ENCODE measurements around the gene LIPT1. TPM values are rescaled to one million over a fixed set of nuclear protein-coding genes. Genes with fewer than 3 reads are reported as not detected.
"Not testable (repeated sequence)": the region's sequence is repeated elsewhere in the genome, so short reads cannot be mapped to it uniquely, and the experiment has no call there.

The LIPT1 gene
- total RNA-seq = 3.3 and 4.8 TPM in 2 replicates

DNA sequence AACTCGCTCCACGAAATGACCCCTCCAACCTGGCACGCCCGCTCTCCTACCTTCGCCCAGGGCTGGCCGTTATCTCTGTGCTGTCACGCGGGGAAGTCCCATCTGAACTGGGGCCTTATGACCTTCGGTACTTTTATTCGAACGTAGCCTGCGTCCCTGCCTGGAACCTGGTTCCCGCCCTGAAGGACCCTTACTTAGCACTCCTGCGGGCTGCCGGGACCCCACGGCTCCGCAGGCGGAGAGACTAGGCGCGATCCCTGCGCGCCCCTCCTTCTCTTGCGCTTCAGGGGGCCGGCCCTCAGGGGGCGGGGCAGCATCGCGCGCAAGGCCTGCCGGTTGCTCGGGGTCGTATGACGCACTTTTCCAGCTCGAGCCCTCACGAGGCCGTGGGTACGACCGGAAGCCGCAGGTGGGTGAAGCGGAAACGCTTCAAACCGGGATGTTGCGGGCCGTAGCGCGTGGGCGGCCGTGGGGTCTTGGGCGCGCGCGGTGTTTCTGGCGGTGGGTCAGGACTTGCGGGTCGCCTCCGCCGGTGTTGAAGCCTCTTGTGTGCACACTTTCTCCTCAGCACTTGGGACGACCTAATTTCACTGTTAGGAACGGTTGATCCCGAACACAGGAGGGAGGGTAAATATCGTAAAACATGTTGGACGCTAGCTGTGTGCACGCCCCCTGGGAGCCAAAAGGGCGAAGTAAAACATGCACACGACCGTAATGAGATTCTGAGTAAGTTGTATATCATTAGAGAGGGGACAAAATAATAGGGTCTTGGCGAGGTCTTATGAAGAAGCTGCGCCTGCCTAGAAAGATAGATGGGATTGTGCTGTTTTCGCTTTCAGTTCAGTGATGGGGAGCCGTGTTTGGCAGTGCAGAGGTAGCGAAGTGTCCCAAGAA, at the start of gene LIPT1, which contains the start of gene TSGA10:
Gene LIPT1 (plus strand): TSS at position 325 of the 894 bp plus-strand sequence. CDS start 6,991 bp downstream, outside the sequence.
Gene TSGA10 (minus strand): TSS at position 300 of the 894 bp plus-strand sequence. CDS start 45,503 bp downstream, outside the sequence.
- DNase-seq (ENCODE audit: low read depth in 2 of 2) = peak; percentile 90 to 95

DNA sequence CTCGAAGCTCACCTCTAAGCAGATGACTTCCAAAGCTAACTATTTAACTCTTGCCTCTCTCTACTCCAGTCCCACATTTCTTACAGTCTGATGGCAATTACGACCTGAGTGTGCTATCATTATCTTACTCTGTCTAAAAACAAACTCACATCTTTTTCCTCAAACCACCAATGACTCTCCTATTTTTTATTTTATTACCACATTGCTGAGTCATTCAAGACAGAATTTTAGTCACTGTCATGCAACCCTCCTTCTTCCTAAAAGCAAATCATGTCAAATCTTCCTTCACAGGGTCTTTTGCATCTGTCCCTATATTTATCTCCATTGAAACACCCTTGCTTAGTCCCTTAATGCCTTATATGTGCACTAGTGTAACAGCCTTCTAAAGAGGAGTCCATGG, 47.9 kb upstream of the LIPT1 start:
- no peak for DNase-seq (ENCODE audit: low read depth in 2 of 2)

DNA sequence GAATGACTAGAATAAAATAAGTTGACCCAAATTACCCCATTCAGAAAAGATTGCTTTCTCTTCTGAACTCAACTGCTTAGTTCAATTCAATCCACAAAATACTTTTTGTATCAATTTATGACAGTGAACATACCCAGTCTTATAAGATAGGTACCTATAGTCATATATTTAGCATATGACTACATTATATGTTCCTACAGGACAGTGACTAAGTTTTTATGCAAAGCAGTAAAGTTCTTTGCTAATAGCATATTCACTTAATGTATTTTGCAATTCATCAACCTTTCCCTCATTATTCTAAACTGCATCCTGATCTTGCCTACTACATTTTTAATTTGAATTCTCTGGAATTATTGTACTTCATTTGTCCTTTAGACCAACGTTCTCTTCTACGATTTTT, 43.5 kb upstream of the LIPT1 start:
- DNase-seq (ENCODE audit: low read depth in 2 of 2) = no peak

DNA sequence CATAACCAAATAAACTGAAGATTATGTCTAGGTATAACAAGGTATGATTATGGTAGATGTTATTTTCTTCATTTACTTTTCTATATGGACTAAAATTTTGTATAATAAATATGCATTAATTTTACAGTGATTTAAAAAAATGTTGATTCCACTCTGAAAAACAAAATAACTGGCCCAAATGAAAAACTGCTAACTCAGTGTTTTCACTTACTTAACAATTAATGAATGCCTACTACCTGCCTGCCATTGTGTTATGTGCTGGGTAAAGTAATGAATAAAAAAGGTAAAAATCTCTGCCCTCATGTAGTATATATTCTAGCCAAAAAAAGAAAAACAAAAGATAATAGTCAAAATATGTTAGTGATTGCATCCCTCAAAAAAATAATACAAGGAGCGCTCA, 42.8 kb upstream of the LIPT1 start:
- no peak for DNase-seq (ENCODE audit: low read depth in 2 of 2)

DNA sequence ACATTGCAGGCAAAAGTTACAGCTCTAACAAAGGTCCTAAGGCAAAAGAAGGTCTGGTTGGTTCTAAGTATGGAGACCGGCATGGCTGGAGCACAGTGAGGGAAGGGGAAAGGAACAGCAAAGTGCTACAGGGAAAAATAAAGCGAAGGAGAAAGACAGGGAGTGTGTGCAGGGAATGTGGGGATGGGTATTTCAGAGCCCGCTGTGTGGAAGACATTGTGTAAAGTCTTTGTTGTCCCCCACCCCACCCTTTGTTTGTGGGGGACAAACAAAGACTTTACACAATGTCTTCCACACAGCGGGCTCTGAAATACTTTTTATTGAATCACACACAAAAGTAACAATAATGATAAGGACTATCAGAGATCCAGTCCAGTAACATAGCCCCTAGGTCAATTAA, 42.1 kb upstream of the LIPT1 start:
- DNase-seq (ENCODE audit: low read depth in 2 of 2) = no peak

DNA sequence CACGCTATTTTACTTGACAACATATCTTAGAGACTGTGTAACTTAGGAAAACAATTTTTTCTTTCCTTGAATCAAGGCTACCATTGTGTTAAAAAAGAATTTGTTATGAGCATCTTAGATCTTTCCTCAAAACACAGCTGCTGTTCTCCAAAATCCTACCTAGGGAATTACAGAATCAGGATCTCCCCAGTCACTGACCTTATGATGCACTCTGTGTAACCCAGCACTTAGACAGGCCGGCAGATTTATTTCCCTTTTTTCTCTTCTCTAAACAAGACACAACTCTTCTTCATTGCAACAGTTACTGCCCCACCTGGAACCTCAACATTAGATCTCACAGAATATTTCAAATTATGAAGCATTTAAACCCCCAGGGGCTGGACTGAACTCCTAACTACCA, 26.8 kb upstream of the LIPT1 start:
- DNase-seq (ENCODE audit: low read depth in 2 of 2) = no peak

DNA sequence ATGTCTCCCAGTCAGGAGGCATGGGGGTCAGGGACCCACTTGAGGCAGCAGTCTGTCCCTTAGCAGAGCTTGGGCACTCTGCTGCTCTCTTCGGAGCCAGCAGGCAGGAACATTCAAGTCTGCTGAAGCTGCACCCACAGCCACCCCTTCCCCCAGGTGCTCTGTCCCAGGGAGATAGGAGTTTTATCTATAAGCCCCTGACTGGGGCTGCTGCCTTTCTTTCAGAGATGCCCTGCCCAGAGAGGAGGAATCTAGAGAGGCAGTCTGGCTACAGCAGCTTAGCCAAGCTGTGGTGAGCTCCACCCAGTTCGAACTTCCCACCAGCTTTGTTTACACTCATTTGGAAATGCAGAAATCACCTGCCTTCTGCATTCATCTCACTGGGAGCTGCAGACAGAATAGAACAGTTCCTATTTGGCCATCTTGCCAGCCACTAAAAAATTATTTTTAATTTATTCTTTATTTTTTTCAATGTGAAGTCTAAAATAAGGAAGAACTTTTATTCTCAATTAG, 19.7 kb upstream of the LIPT1 start:
- not testable (repeated sequence) for DNase-seq (ENCODE audit: low read depth in 2 of 2)

DNA sequence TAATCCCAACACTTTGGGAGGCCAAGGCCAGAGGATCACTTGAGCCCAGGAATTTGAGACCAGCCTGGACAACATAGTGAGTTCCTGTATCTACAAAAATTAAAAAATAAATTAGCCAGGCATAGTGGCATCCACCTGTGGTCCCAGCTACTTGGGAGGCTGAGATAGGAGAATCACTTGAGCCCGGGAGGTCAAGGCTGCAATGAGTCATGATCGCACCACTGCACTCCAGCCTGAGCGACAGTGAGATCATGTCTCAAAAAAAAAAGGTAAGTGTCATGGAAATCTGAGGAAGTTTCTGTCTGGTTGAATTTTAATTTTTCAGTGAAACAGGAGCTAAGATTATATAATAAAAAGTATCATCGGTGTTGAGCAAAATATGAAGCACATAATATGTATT, 15.8 kb upstream of the LIPT1 start:
- no peak for DNase-seq (ENCODE audit: low read depth in 2 of 2)

DNA sequence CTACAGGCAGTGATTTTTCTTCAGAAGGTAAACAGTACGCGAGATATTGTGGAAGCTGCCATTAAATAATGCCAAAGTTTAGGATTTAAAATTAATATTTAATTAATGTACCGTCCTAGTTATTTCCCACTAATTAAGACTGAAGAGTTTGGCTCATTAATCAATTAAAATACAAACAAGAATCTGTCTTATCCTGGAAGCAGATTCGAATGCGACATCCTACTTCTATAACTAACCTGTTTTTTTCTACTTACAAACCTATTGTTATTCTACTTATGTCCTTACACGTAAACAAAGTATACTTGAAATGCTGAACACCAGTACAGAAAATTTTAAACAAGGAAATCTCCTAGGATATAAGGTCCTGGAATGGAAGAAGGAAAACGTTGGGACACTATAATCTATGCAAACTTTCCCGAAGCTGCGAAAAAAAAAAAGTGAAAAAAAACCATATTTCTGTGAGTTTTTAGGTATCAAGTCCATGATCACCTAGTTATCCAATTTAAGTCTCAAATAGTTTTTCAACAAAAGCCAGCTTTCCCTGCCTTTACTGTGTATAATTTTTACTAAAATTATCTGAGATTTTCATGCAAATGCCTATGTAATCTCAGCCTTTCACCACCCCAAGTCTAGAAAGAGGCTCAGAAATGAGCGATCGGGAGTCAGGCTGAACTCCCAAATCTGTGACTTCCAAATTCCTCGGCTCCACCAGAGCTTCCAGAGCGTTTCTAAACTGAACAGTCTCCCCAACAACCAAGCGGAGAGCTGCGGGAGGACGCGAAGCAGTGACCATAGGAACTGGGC, 14.5 kb upstream of the LIPT1 start:
- DNase-seq (ENCODE audit: low read depth in 2 of 2) = no peak

DNA sequence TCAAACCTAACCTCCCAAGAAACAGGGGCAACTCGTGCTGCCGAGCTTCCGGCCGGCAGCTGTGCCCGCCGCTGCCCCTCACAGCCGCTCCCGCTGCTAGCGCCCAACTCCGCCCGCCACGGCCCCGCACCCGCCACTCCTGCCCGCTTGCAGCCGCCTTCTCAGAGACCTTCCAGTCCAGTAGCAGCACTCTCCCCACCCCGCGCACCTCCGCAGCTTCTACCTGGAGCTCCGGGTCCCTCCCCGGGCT, 14.0 kb upstream of the LIPT1 start:
- peak in 1 of 2 donors; percentile 13 for DNase-seq (ENCODE audit: low read depth in 2 of 2)

DNA sequence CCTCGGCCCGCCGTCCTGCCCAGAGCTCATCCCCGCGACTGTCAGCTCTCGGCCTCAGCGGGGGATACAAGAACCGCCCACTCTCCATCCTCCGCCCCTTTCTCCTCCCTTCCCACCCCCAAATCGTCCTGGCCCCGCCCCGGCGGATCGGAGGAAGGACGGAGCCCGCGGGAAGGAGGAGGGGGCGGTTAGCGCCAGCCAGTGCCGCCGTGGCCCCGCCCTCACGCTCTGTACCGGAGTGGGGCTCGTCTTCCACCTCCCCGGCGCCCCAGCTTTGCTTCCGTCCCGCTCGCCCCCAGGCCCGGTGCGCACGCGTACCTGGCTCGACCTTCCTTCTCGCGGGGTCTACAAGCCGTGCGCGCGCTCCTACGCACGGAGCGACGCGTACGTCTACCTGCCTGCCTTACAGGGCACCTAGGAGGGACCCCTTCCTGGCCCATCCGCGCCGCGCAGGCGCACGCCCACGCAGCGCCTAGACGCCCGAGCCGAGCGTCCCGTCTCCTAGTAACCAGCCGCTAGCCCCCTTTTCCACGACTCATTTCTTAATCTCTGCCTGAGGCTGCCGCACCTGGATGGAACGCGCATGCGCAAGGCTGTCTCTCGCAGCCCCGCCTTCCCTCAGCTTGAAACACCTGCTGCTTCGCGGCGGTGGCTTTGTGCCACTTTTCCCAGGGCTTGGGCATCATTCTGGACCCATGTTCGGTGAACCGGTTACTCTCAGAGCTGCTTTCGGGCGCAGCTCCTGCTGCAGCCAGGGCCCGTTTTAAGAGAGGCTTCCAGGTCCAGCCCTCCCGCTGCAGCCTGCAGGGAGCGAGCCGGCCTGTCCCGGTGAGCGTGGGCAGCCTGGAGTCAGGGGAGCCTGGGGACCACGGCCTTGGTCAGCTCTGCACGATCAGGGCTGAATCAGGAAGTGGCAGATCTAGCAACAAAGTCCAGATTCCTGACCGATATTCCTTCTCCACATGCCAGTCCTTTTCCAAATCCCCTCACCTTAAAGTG, 13.4 kb upstream of the LIPT1 start, which contains the start of gene C2orf15:
Gene C2orf15 (plus strand): TSS at position 598 of the 999 bp plus-strand sequence. CDS start 8,852 bp downstream, outside the sequence.
- DNase-seq (ENCODE audit: low read depth in 2 of 2) = peak; percentile 64 to 83

DNA sequence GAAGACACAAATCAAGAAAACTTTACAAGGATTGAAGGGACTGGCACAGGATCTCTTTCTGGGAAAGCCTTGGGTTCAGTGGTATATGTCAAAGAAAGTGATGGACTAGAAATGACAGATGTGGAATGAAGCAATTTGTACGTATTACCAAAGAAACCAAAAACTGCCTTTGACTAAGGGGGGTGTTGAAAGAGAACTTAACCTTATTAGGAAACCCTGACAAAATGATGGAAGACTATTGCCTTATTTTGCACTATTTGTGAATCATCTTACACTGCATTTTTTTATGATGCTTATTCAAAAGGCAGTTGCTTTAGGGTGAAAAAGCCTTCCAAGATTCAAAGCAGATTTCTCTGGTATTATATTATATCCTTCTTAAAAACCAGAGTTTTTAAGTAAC, 4.1 kb upstream of the LIPT1 start:
- no peak for DNase-seq (ENCODE audit: low read depth in 2 of 2)

DNA sequence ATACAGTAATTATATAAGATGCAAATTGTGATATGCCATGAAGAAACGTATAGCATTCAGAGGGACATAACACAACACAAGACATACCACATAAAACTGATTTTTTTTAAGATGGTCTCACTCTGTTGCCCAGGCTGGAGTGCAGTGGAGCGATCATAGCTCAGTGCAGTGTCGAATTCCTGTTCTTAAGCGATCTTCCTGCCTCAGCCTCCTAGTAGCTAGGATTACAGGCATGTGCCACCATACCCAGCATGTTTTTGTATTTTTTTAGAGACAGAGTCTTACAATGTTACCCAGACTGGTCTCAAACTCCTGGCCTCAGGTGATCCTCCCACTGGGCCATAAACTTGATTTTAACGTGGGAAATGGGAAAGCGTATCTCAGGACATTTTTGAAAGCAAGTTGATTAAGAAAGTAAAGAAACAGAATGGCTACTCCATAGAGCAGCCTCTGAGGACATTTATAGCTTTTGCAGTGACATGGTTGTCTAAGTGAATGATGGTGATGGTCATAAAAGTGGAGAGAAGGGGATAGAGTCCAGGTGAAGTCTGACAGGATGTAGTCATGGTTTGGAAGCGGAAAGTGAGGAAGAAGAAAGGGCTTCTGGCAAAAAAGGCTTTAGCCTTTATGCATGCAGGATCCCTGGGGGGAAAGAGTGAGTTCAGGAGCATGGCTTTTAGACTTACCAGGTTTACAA, 2.4 kb upstream of the LIPT1 start:
- DNase-seq (ENCODE audit: low read depth in 2 of 2) = no peak

DNA sequence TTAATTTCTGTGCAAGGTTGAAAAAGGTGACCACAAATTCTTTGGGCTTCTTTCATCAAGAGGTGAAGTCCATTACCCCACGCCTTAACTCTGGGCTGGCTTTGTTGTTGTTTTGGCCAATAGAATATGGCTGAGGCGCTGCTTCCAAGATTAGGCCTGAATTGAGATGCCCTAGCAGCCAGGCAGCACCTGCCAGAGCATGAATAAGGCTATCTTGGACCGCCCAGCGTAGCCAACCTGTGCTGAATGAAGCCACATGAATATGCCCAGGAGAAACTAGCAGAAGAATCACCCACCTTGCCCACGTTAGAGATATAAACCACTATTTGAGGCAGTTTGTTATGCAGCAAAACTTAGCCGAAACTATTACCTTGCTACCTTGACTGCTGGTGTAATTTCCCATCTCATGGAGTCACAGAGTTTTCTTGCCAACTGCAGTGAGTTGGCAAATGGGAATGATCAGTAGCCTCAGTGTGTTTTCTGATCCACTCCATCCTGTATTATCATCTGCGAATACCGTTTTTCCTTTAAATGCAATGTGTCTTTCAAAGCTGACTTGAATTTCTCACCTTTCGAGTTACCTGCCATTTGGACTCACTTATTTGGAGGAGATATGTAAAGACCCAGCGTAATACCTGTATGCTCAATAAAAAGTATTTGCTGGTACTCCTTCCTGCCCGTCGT, 704 bp upstream of the LIPT1 start:
- peak in 1 of 2 donors; percentile 32 for DNase-seq (ENCODE audit: low read depth in 2 of 2)

DNA sequence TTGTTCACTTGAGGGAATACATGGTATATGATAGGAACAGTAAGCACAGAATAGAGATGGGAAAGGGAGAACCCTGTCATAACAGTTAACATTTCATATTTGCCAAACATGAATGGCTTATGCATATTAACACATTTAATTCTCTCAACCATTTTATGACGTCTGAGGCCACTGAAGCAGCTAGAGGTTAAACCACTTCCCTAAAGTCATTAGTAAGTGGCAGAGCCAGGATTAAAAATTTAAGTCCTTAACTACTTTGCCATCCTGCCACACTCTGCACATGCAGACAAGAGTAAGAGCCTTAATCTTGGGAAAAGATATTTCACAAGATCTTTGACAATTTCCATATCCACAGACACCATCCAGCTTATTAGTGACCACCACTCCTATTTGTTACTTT, 2.1 kb downstream of the LIPT1 start:
- no peak for DNase-seq (ENCODE audit: low read depth in 2 of 2)

DNA sequence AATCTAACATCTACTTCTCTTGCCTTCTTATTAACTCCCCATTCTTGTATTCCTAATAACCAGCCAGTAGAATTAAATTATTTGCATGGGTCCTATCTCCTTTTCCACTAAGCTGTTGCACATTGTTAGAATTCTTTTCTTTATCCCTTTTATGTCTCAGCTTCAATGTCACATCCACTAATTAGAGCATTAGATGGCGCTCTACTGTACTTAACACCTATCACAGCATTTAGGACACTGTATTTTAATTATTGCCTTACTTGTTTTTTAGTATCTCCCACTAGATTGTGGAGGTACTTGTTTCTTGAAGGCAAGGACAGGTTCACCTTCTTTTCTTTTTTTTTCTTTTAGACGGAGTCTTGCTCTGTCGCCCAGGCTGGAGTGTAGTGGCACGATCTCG, 3.8 kb downstream of the LIPT1 start:
- DNase-seq (ENCODE audit: low read depth in 2 of 2) = no peak

DNA sequence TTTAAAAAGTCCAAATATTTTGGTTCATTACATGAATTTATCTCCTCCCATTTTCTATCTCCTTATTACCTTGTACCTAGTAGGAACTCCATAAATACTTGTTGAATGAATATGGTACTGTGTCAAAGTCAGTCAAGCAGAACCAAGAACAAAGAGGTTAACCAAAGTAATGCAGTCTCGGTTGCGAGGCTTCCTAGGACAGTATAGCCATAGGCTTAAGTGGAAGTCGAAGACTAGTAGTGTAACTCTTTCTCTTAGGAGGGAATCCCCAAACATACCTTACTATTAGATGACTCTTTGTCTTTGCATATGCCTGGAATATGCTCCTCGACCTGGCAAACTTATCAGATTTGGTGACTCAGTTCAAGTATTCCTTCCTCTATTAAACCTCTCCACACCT, 4.8 kb downstream of the LIPT1 start:
- no peak for DNase-seq (ENCODE audit: low read depth in 2 of 2)

DNA sequence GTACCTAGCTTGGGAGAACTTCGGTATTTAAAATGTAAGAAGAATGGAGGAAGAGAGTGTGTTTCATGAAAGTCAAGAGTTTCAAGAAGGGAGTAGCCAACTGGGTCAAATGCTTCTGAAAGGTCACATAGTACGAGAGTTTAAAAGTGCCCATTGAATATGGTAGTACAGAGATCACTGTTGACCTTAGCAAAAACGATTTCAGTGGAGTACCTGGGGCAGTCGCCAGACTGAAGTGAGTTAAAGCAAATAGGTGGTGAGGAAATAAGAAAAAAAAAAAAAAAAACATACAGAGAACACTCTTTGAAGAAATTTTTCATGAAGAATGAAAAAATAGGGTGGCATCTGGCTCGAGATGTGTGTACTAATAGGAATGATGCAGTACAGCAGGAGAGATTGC, 11.5 kb downstream of the LIPT1 start:
- no peak for DNase-seq (ENCODE audit: low read depth in 2 of 2)

DNA sequence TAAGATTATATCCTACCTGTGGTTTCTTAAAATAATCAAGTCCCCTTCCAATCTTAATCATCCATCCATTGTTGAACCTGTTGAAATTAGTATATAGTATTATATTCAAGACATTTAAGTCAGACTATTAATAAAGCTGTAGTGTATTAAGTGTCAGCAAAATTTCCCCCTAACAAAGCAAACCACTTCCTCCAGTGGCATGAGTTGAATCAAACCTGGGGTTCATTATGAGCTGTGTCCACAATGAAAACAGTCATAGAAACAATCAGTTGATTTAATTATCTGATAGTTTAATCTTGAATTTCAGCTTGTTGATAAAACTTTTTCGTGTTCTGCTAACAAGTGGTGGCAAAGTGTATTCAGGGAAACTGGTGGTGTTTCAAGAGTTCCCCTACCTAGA, 14.8 kb downstream of the LIPT1 start:
- no peak for DNase-seq (ENCODE audit: low read depth in 2 of 2)
